KMS-11 (cell line): ENCODE measurements around the gene SLC5A5.

Experiments used
- H2AFZ ChIP-seq: fragments of 200-600 bp; sonication (generic); 2 replicates; pipeline ENCODE4 v1.6.1; 2016; ENCODE audit warnings: antibody characterized with exemption, mixed run types, low read depth
- H3K27ac ChIP-seq: fragments of 200-600 bp; sonication (generic); 2 replicates; pipeline ENCODE4 v1.6.1; 2016; ENCODE audit warnings: mild to moderate bottlenecking, mixed run types
- H3K27me3 ChIP-seq: fragments of 200-600 bp; sonication (generic); 2 replicates; pipeline ENCODE4 v1.6.1; 2017; ENCODE audit warnings: mild to moderate bottlenecking, low read depth, mixed run types, moderate library complexity; ENCODE audit not compliant: insufficient read depth
- H3K36me3 ChIP-seq: fragments of 200-600 bp; sonication (generic); 2 replicates; pipeline ENCODE4 v1.6.1; 2017; ENCODE audit warnings: mild to moderate bottlenecking, mixed run types; ENCODE audit not compliant: insufficient read depth
- H3K4me1 ChIP-seq: fragments of 200-600 bp; sonication (generic); 2 replicates; pipeline ENCODE4 v1.6.1; 2016; ENCODE audit warnings: mild to moderate bottlenecking, low read depth, mixed run types; ENCODE audit not compliant: poor library complexity, severe bottlenecking
- H3K4me2 ChIP-seq: fragments of 200-600 bp; sonication (generic); 2 replicates; pipeline ENCODE4 v1.7.0; 2016; ENCODE audit warnings: mild to moderate bottlenecking, mixed run types
- H3K4me3 ChIP-seq: fragments of 200-600 bp; sonication (generic); IDR thresholded peaks from 2 replicates; pipeline ENCODE4 v1.6.1; 2017; ENCODE audit warnings: low read depth, low read length, mixed read lengths; ENCODE audit not compliant: insufficient read depth
- H3K79me2 ChIP-seq: fragments of 200-600 bp; sonication (generic); 2 replicates; pipeline ENCODE4 v1.6.1; 2016; ENCODE audit warnings: low read depth, mixed run types; ENCODE audit not compliant: insufficient read depth
- H3K9ac ChIP-seq: fragments of 200-600 bp; sonication (generic); 2 replicates; pipeline ENCODE4 v1.6.1; 2016; ENCODE audit warnings: mild to moderate bottlenecking, mixed run types
- H4K20me1 ChIP-seq: fragments of 200-600 bp; sonication (generic); 2 replicates; pipeline ENCODE4 v1.6.1; 2016; ENCODE audit warnings: mild to moderate bottlenecking, mixed run types; ENCODE audit not compliant: insufficient read depth
- CTCF ChIP-seq: fragments of 200-600 bp; sonication (generic); conservative IDR thresholded peaks from 2 replicates; pipeline ENCODE4 v1.6.1; 2017; ENCODE audit warnings: low read depth, mild to moderate bottlenecking, antibody characterized with exemption, low read length, moderate library complexity, mixed read lengths

SLC5A5 gene

GRCh38 chr19:17841371-17841809, 30.4 kb upstream of the SLC5A5 start:
- no peaks in the 10 kb centered on the region for H3K36me3 ChIP-seq
- no peak overlapping the region for H3K9ac ChIP-seq
- H3K4me1 ChIP-seq: peaks cover under 1% of the 10 kb centered on the region
- H3K4me3 ChIP-seq: no peak overlapping the region
- no peaks in the 10 kb centered on the region for H3K27me3 ChIP-seq
- no peak overlapping the region for H3K27ac ChIP-seq
- no peak for TF ChIP-seq CTCF
- no peak overlapping the region for H2AFZ ChIP-seq
- peaks cover 3% of the 10 kb centered on the region; the same call in 1 of the 2 replicates for H3K79me2 ChIP-seq
- H4K20me1 ChIP-seq: no peaks in the 10 kb centered on the region
- no peak overlapping the region for H3K4me2 ChIP-seq

GRCh38 chr19:17841810-17842662, 29.7 kb upstream of the SLC5A5 start:
- no peak overlapping the region for H3K4me3 ChIP-seq
- TF ChIP-seq CTCF: no peak
- H3K27me3 ChIP-seq: no peaks in the 10 kb centered on the region
- peaks cover 9% of the 10 kb centered on the region for H3K79me2 ChIP-seq
- H4K20me1 ChIP-seq: no peaks in the 10 kb centered on the region
- no peak overlapping the region for H3K9ac ChIP-seq
- H3K4me2 ChIP-seq: no peak overlapping the region
- H2AFZ ChIP-seq: no peak overlapping the region
- no peak overlapping the region for H3K27ac ChIP-seq
- H3K36me3 ChIP-seq: no peaks in the 10 kb centered on the region
- peaks cover 7% of the 10 kb centered on the region for H3K4me1 ChIP-seq

GRCh38 chr19:17842663-17843291, 29.0 kb upstream of the SLC5A5 start:
- no peak for TF ChIP-seq CTCF
- H2AFZ ChIP-seq: no peak overlapping the region
- peaks cover 11% of the 10 kb centered on the region for H3K79me2 ChIP-seq
- no peak overlapping the region for H3K4me2 ChIP-seq
- H3K27ac ChIP-seq: no peak overlapping the region
- H3K4me1 ChIP-seq: peaks cover 10% of the 10 kb centered on the region
- H3K9ac ChIP-seq: no peak overlapping the region
- H3K27me3 ChIP-seq: no peaks in the 10 kb centered on the region
- no peak overlapping the region for H3K4me3 ChIP-seq
- H3K36me3 ChIP-seq: no peaks in the 10 kb centered on the region
- H4K20me1 ChIP-seq: no peaks in the 10 kb centered on the region

- H3K27me3 ChIP-seq: no peaks in the 10 kb centered on the region
- no peak for TF ChIP-seq CTCF
- peaks cover 11% of the 10 kb centered on the region for H3K79me2 ChIP-seq
- H3K27ac ChIP-seq: no peak overlapping the region
- H3K4me3 ChIP-seq: no peak overlapping the region
- H3K9ac ChIP-seq: no peak overlapping the region
- no peak overlapping the region for H3K4me2 ChIP-seq
- H4K20me1 ChIP-seq: no peaks in the 10 kb centered on the region
- no peak overlapping the region for H2AFZ ChIP-seq
- peaks cover 16% of the 10 kb centered on the region for H3K4me1 ChIP-seq
- H3K36me3 ChIP-seq: no peaks in the 10 kb centered on the region
These were observed 28.4 kb upstream of the SLC5A5 start for GRCh38 chr19:17843292-17843827.
